ENCODE results near the gene ARHGAP22.

DNA sequence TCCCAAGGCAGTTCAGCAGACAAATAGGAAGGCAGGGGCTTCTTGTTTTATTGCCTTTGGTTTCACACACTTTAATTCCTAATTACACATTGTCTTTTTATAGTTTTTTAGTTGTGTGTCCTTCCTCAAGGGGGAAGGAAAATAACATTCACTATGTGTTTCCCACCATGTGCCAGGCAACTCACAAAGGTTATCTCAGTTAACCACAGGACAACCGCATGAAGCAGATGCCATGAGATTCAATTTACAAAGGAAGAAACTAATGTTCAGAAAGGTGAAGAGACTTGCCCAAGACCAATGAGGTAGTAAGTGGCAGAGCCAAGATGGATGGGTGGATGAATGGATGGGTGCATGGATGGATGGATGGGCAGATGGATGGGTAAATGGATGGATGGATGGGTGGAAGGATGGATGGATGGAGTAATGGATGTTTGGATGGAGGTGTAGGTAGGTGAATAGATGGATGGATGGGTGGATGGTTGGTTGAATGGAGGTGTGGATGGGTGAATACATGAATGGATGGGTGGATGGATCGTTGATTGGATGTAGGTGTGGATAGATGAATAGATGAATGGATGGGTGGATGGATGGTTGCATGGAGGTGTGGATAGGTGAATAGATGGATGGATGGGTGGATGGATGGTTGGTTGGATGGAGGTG, 77.9 kb downstream of the ARHGAP22 start:
- TF ChIP-seq, protein P1, sequence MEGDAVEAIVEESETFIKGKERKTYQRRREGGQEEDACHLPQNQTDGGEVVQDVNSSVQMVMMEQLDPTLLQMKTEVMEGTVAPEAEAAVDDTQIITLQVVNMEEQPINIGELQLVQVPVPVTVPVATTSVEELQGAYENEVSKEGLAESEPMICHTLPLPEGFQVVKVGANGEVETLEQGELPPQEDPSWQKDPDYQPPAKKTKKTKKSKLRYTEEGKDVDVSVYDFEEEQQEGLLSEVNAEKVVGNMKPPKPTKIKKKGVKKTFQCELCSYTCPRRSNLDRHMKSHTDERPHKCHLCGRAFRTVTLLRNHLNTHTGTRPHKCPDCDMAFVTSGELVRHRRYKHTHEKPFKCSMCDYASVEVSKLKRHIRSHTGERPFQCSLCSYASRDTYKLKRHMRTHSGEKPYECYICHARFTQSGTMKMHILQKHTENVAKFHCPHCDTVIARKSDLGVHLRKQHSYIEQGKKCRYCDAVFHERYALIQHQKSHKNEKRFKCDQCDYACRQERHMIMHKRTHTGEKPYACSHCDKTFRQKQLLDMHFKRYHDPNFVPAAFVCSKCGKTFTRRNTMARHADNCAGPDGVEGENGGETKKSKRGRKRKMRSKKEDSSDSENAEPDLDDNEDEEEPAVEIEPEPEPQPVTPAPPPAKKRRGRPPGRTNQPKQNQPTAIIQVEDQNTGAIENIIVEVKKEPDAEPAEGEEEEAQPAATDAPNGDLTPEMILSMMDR (conservative IDR thresholded peaks at IDR 0.05; ENCODE audit: low read length) = no peak
- no peak for TF ChIP-seq EZH2phosphoT487 (IDR thresholded peaks at IDR 0.05; ENCODE audit: borderline replicate concordance, low read depth, low read length)

All from OCI-LY7 (cell line).